Thyroid gland (tissue), 4 donors: Measurements from ENCODE around the gene NFASC.

Experiments used
- POLR2A ChIP-seq, 2 donors: fragments of 450-650 bp; IDR thresholded peaks; one replicate each; pipeline ENCODE4 v1.6.1; 2017; ENCODE audit warnings: antibody characterized with exemption in 2 of 2, mild to moderate bottlenecking in 2 of 2, moderate library complexity in 1 of 2
- TF ChIP-seq, protein P1 (sequence below), 6 experiments: fragments of 200-600 bp in 3 of 6; fragments of 450-650 bp in 3 of 6; sonication (generic) in 3 of 6; IDR thresholded peaks; one replicate each; pipeline ENCODE4 v1.5.1; 2016 to 2019; ENCODE audit warnings: antibody characterized with exemption in 6 of 6, mild to moderate bottlenecking in 2 of 6, inconsistent platforms in 1 of 6, moderate library complexity in 1 of 6

DNA sequence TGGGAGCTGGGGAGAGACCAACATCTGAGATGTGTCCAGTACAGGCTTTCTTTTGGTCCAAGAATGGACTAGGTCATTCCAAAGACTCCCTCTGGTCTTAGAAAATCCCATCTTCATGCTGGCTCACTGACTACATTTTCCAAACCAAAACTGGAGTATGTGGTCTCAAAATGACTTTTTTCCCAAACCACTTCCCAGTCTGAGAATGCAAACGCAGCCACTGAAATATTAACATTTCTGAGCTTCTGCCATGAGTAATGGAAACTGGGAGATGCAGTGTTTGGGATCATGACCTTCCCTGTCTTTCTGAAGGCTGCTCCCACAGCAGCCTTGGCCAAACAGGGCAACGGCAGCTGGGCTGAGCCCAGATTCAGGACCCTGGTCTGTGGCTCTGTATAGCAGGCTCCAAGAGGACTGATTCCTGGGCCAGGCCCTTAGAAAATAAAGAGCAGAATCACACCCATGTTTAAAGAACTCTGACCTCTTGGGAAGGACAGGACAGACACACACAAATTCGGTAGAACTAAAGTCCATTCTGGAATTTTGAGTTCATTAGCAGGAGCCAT lies 110.3 kb downstream of the NFASC start:
- TF ChIP-seq, protein P1, sequence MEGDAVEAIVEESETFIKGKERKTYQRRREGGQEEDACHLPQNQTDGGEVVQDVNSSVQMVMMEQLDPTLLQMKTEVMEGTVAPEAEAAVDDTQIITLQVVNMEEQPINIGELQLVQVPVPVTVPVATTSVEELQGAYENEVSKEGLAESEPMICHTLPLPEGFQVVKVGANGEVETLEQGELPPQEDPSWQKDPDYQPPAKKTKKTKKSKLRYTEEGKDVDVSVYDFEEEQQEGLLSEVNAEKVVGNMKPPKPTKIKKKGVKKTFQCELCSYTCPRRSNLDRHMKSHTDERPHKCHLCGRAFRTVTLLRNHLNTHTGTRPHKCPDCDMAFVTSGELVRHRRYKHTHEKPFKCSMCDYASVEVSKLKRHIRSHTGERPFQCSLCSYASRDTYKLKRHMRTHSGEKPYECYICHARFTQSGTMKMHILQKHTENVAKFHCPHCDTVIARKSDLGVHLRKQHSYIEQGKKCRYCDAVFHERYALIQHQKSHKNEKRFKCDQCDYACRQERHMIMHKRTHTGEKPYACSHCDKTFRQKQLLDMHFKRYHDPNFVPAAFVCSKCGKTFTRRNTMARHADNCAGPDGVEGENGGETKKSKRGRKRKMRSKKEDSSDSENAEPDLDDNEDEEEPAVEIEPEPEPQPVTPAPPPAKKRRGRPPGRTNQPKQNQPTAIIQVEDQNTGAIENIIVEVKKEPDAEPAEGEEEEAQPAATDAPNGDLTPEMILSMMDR (IDR thresholded peaks at IDR 0.05): no peak
- no peak for TF ChIP-seq POLR2A (IDR thresholded peaks at IDR 0.05)
